NCI-H1694 (cell line): ENCODE results near the gene OPCML.

ENCODE experiments used
- DNase-seq: peaks from one replicate; lab custom pipeline; 2025; lab: John Stamatoyannopoulos, UW

The OPCML gene

DNA sequence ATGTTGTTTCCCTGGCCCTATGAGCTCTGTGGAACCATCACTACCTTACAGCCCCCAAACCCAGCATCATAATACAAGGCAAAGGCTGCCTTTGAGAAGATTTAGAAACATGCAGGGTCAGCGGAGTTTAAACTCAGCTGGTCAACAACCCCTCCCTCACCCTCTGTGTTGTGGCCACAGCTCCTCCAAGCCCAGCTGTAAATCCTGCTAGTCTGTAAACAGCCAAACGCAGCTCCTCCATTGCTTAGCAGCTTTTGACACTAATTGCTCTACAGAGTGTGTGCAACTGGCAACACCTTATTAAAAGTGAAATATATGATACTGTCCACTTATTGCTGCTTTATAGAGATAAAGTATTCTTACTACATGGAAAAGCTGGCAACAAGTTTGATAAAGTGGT, 29.1 kb downstream of the OPCML start:
- DNase-seq: no peak

DNA sequence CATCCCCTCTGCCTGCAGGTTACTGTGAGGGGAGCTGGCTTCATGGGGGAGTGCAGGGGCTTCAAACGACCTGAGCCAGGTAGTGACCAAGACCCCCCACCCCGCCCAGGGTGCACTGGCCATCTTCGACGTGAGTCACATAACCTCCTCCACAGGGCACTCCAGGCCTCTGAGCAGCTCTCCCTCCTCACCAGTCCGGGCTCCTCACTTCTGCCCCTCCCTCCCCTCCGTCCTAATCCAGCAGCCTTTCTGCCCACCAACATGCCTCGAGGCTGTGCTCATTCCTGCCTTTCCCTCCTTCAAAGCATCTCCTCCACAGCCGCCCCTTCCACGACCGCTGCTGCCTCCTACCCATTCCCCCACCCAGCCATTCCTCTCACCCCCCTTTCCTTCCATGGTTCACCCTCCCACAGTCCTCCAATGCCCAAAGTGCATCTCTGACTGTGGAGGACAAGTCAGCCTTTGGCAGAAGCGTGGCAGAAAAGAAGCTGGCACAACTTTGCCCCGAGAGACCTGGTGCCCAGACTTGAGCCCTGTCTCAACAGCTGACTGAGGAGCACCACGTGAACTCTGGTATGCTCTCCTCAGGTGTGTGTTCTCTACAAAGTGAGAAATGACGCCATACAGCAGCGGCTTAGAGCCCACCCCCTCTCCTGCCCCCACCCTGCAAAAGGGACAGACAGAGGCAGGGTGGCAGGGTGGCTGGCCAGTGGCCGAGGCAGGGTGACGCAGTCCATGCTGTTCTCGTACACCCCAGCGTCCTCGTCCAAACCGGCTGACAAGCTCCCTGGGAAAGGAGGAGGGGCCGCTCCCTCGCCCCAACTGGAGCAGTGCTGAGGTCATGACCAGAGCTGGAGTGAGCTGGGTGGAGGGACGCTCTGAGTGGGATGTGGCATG, 30.4 kb downstream of the OPCML start:
- DNase-seq: no peak

DNA sequence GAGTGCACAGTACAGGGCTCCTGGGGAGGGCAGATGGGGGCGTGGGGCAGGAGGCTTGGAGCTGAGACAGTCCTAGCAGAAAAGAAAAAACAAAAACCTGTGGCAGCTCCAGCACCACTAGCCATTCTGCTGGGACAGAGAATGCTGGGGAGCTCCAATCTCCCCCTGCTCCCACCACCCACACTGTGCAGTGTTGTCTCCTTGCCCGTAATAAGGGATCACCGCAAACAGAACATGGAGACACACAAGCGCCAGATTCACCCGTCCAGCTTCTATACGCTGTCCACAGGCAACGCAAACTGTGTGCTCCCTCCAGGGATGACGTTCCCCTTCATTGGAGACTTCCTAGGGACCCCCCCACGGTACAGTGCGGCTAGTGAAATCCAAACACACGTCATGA, 31.4 kb downstream of the OPCML start:
- DNase-seq: no peak

DNA sequence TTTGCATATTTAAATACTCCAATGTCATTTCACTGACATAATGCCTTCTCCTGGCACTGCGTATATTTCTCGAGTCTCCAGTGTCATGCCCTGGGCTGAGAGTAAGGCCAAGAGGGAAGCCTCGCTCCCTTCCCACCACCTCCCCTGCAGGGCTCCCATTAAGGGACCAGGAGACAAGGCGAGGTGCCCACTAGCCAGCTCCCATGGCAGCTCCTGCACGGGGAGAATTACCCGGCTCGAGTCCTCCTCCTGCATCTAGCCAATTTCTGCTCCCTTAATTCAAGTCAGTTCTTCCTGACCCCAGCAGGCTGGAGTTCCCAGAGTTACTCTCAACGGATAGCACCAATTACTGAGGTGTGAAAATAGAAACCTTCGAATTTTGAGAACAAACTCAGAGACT, 31.9 kb downstream of the OPCML start:
- no peak for DNase-seq

DNA sequence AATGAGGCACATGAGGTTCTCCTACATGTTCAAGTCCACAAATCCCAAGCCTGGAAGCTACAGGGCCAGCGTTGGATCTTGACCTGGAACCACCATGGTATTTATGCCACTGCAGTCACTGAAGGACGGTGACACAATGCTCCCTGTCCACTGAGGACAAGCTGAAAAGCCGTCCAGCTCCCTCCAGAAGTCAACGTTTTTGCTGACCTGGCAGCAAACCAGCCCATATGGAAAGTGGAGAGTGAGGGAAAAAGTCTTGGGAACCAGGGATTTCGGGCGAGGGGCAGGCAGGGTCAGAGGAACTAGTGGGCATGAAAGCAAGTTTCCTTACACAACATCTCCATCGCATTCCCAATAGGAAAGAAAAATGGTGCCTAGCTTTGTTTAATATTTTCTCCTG, 33.3 kb downstream of the OPCML start:
- DNase-seq: no peak

GRCh38 chr11:133497477-133498140, 34.7 kb downstream of the OPCML start:
- DNase-seq: no peak

GRCh38 chr11:133492895-133493294, 39.4 kb downstream of the OPCML start:
- no peak for DNase-seq

- DNase-seq: no peak
Measured at GRCh38 chr11:133491680-133492383, 40.5 kb downstream of the OPCML start.

- DNase-seq: no peak
Measured at GRCh38 chr11:133480722-133481121, 51.6 kb downstream of the OPCML start.

GRCh38 chr11:133479209-133479608, 53.1 kb downstream of the OPCML start:
- no peak for DNase-seq

DNA sequence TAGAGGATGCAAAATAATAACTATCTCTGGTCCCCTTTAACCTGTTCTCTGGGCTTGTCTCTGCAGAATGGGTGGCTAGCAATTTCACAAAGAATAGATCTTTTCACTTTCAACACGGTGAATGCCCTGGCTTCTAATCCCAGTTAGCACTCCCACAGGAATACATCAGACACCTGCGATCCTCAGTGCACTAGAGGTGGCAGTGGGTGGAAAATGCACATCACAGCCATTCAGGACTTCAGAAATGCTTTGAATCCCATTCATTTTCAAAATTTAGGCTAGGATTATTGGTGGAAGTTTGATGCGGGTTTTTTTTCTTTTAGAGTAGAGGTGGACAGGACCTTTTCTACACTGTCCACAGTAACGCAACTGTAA, 55.1 kb downstream of the OPCML start:
- no peak for DNase-seq

DNA sequence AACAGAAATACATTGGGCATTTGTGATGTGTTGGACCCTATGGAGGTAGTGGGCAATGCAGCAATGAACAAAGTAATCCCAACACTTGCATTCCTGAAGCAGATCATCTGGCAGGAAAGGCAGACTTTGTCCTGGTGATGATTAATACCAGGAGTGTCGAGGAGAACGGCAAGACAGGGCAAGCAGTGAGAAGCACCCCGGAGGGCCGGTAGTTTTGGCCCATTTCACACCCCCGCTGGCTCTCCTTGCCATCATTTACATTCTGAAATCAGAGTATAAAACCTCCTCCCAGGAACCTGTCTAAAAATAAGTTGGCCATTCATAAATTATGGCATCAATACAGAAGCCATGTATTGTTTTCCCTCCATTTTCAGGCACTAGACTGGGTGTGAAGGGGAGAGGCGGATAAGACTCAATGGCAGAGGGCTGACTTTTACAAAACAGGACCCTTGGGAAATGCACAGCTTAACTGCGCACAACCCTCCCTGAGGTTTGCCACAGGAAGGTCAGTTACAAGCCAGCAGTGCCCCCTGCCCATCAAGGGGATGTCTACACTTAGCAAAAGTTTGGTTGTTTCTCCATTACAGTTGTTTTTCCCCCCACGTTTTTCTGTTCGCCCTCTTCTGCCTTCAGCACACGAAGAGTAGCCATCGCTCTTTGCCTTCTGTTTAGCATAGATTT, 55.6 kb downstream of the OPCML start:
- DNase-seq: no peak

DNA sequence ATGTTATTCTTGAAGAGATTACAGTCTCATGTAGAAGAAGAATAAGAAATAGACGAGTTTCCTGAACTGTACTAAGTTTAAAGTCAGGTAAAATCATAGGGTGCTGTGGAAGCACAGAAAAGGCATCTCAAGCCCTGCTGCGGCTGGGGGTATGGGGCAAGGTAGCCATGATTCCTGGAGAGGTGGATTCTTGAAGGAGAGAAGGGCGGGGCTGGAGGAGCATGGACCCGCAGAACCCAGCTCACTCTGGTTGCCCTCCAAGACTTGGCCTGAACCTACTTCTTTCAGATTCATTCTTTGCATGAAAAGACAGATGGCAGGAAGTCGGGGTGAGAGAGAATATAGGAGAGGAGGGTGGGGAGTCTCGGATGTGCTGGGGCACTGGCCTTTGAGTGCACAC, 57.8 kb downstream of the OPCML start:
- DNase-seq: no peak

- no peak for DNase-seq
Measured at GRCh38 chr11:133467686-133468085, 64.6 kb downstream of the OPCML start.

DNA sequence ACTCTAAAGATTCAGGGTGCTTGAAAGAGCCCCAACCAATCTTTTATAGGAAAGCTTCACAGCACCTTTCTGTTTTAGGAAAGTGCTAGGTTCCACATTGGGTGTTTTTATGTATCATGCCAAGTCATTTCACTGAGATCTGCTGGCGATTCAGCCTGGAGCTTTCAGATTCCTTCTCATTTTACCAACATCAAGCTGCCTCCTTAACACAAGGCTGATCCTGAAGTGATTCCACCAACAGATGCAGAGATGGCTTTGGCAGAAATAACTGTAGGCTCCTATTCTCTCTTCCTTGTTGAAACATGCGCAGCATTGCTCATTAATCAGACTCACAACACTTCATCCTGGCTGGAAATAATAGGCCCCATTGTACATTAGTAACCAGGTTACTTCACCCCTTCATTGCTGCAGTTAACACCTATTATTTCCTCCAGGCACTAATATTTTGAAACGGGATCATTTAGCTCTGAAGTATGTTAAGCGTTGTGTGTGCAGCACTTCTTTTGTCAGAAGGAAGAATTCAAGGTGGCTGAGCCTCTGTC, 89.0 kb downstream of the OPCML start:
- DNase-seq: no peak

DNA sequence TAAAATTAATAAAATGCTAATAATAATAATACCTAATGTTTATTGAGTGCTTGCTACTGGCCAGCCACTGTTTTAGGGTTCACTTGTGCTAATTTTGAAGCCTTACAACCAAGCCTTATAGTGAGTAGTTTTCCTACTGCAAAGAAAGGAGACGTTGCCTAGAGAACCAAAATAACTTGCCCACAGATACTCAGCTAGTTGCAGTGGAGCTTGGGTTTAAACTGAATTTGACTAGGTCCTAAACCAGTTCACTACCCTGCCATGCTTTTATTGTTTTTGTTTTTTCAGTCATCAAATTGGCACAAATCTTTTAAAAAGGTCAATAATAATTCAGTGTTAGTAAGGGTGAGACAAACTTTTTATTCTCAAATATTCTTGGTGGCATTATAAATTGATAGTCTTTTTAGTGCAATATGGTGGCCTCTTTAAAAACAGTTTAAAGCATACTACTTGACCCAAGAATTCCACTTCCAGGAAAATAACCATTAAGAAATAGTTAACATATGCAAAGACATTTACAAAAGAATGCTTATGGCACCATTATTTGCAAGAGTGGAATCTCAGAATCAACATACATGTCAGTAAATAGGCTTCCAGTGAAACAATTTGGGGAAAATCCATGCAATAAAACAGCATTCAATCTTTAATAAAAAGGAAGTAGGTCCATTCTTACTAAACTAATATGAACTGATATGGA, 90.2 kb downstream of the OPCML start:
- DNase-seq: no peak

DNA sequence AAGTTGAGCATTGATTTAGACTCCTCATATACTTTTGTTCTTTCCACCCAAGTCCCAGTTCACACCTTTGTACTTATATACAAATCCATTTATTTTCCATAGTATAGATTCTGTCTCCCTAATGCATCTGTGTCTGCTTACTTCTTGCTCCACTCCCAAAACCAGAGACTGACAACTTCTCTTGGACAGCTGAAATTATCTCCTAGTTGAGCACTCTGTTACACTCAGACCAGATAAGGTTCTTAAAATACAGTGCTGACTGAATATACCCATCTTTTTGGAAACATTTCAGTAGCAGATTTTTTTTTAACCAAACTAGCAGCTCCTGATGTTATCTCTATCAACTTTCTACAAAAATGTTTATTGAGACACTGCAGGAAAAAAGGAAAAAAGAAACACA, 106.3 kb downstream of the OPCML start:
- no peak for DNase-seq

DNA sequence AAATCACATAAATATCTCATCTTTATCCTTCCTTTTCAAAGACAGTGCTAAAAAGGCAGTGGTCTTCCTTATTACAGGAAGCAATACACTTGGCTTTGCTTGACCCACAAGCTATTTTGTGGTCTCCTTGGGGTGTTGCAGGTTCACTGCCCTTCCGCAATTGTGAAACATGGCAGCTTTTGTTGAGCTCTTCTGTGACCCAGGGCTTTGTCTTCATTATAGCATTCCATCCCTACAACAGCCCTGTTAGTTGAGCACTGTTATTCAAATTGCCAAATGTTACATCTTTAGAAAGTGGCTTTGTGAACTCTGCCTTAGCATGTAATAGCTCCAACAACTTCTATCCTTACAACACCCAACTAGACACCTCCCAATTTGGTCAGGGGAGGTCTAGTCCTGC, 107.1 kb downstream of the OPCML start:
- DNase-seq: no peak

GRCh38 chr11:133418218-133418617, 114.1 kb downstream of the OPCML start:
- DNase-seq: no peak

GRCh38 chr11:133414506-133414905, 117.8 kb downstream of the OPCML start:
- DNase-seq: no peak

DNA sequence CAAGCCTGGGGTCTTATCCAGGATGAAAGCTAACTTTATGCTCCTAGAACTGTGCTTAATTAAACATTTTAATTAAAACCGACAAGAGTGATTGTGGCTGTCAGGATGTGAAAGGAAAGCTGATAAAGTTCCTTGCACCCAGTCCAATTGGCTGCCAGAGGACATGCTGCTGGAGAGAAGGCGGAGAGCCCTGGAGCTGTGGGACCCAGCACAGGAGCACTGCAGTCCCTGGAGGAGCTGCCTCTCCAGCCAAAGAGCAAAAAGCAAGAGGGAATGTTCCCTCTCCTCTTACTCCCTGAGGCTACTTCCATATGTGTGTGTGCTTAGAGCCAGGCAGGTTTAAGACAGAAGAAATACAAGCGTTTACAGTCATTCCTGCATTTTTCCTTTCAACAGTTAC, 118.6 kb downstream of the OPCML start:
- no peak for DNase-seq

DNA sequence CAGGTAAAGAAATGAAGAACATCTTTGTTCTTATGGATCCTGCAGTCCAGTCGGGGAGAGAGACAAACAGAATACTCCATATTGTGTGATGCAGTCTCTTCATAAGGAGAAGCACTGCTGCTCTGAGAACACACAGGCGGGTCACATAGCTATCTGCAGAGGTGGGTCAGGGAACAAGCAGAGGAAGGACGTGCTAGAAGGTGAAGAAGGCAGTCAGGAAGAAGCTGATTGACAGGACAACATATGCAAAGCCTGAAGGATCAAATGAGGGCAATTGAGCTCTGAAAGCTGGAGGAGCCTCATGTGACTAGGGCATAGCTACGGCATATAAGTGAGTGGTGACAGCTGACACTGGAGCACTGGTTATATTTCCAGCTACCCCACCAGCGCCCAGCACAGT, 122.5 kb downstream of the OPCML start:
- no peak for DNase-seq
